ENCODE results near the gene ATP8A1. TPM values are rescaled to one million over a fixed set of nuclear protein-coding genes. Genes with fewer than 3 reads are reported as not detected.
A peak's percentile ranks its signal among the peaks of the same experiment; 100 is the strongest.
"Not testable (repeated sequence)": the region's sequence is repeated elsewhere in the genome, so short reads cannot be mapped to it uniquely, and the experiment has no call there.

ATP8A1 gene
- total RNA-seq = 8.6 TPM
- 10 to 100 TPM in 1 of 8 donors, 1 to 10 TPM in 7; 5.0 to 10.4 (median 8.7) TPM for polyA plus RNA-seq (ENCODE audit: insufficient read depth in 1 of 8, insufficient read length in 8 of 8, low replicate concordance in 1 of 8)
- long read RNA-seq, donor 1 = 0 reads
- long read RNA-seq, donor 2, partial matches to known transcripts = 0 of 1 reads
- long read RNA-seq, donor 2, other reads (novel, unspliced or antisense) = 0 of 1 reads
- long read RNA-seq, donor 3 = 0 reads
- long read RNA-seq, donor 4, full-length matches to known transcripts = 1 of 1 reads
- long read RNA-seq, donor 4, partial matches to known transcripts = 0 of 1 reads
- long read RNA-seq, donor 4, other reads (novel, unspliced or antisense) = 0 of 1 reads
- long read RNA-seq, donor 5 = 0 reads
- long read RNA-seq, donor 6 = 0 reads
- long read RNA-seq, donor 7 = 0 reads
- long read RNA-seq, donor 8 = 0 reads
- long read RNA-seq, donor 9 = 0 reads
- long read RNA-seq, donor 10, full-length matches to known transcripts = 2 of 2 reads
- long read RNA-seq, donor 10, partial matches to known transcripts = 0 of 2 reads
- long read RNA-seq, donor 10, other reads (novel, unspliced or antisense) = 0 of 2 reads
- long read RNA-seq, donor 11 = 0 reads

DNA sequence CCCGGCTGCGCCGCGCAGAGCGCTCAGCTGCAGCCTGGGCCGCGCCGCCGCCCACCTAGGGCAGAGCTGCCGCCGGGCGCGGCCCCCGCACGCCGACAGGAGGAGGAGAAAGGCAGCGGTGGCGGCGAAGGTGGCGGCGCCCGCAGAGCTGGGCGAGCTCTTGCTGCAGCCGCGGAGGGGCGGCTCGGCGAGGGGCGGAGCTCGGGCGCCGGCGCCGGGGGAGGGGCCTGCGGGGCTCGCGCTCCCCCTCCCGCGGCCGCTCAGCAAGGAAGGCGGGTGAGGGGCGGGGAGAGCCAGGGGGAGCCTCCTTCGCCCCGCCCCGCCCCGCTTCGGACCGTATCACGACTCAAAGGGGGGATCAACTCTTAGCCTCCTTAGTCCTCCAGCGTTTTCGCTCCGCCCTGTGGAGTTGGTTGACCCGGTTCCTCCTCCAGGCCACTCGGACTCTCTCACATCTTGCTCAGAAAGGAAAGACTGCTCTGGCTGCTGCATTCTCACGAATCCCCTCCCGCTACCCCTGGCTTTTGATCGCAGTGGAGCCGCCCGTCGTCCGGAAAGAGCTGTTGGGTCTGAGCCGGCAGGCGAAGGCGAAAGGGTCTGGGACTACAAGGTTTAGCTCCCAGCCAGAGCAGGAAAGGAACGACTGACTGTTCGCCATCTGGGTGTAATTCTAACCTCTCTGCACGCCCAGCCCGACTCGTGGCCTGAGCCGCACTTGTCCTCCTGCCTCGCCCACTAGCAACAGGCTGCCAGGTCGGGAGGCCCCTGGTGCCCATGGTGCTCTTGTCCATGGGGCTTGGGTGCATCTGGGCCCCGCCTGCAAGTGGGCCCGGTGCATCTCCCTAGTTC is at the start of gene ATP8A1:
TSS of gene ATP8A1 (minus strand) at position 162 of the 849 bp plus-strand sequence. CDS start 232 bp downstream, outside the sequence.
- peaks cover 10% of the 10 kb centered on the region for H3K4me1 ChIP-seq (ENCODE audit: control insufficient read depth, insufficient read depth, low read length)
- WGBS (ENCODE audit: insufficient coverage) = 0% methylated on average over 66 of the region's 74 CpGs
- no peaks in the 10 kb centered on the region for H3K9me3 ChIP-seq (replicated peaks; ENCODE audit: control insufficient read depth, low read depth, low read length)
- peak; percentile 97 for DNase-seq
- H3K27me3 ChIP-seq (ENCODE audit: control insufficient read depth, insufficient read depth, low read length) = no peaks in the 10 kb centered on the region
- H3K4me3 ChIP-seq (ENCODE audit: low read length) = peak within 1 kb of the TSS; percentile 73
- H3K36me3 ChIP-seq (ENCODE audit: control insufficient read depth, insufficient read depth, low read length) = no peaks in the 10 kb centered on the region
- H3K27ac ChIP-seq (ENCODE audit: low read length) = peak within 1 kb of the TSS; percentile 86

DNA sequence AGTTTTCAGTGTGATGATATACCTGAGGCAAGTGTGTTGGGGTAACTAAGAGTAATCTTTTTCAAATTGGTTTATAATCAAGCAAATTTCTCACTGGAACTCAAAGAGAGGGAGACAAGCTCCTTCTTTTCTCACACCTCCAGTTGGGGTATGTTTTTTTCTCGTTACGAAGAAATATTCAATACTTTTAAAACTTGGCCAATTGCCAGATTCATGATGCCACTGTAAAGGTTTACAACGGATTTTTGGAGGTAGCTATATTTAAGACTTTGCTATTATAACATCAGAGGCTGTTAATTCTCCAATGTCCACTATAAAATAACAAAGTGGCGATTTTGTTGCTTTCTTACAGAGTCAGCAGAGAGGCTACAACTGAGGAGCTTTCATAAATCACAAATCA is 49.2 kb upstream of the ATP8A1 start:
- DNase-seq = no peak
- Histone ChIP-seq H3K36me3 (ENCODE audit: control insufficient read depth, insufficient read depth, low read length) (no peaks in the 10 kb centered on the region), H3K27ac (ENCODE audit: low read length) (no peak overlapping the region), H3K4me1 (ENCODE audit: control insufficient read depth, insufficient read depth, low read length) (no peaks in the 10 kb centered on the region), H3K4me3 (ENCODE audit: low read length) (no peak overlapping the region), H3K27me3 (ENCODE audit: control insufficient read depth, insufficient read depth, low read length) (no peaks in the 10 kb centered on the region), H3K9me3 (replicated peaks; ENCODE audit: control insufficient read depth, low read depth, low read length) (no peaks in the 10 kb centered on the region)
- no CpG with 5 or more reads among the region's 4 CpGs for WGBS (ENCODE audit: insufficient coverage)

DNA sequence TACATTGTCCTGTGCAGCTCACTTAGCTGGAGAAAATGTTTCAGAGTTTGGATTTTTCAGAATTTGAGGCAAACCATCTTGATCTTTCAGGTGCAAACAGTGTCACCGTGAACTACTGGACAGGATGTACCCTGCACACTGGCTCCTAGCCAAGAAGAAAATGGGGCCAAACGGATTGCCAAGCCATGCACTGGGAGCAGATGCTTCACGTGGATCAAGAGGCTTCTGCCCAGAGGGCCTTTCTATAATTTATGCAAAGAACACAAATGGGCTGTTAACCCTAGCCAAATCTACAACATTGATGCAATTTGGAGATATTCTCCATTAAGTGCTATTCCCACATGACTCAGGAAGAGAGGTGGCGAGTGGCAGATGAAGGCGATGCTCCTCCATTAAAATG is 46.9 kb upstream of the ATP8A1 start:
- DNase-seq = no peak
- Histone ChIP-seq H3K4me1 (ENCODE audit: control insufficient read depth, insufficient read depth, low read length) (no peaks in the 10 kb centered on the region), H3K27ac (ENCODE audit: low read length) (no peak overlapping the region), H3K9me3 (replicated peaks; ENCODE audit: control insufficient read depth, low read depth, low read length) (no peaks in the 10 kb centered on the region), H3K27me3 (ENCODE audit: control insufficient read depth, insufficient read depth, low read length) (no peaks in the 10 kb centered on the region), H3K4me3 (ENCODE audit: low read length) (no peak overlapping the region), H3K36me3 (ENCODE audit: control insufficient read depth, insufficient read depth, low read length) (no peaks in the 10 kb centered on the region)
- WGBS (ENCODE audit: insufficient coverage) = 66% methylated on average over 4 of the region's 5 CpGs

DNA sequence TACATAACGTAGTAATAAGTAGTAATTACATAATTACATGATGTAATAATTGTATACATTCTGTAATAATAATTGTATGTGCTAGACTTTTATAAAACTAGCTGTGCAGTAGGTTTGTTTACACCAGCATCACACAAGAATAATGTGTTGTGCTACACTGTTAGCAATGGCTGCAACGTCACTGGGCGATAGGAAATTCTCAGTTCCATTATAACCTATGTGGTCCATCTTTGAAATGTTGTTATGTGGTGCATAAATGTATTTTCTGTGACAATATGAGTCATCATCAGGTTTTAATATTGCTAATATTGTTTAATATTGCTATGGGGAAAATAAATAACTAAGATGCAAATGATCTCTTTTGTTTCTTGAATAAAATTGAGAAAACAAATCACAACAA is 46.0 kb upstream of the ATP8A1 start:
- Histone ChIP-seq H3K27me3 (ENCODE audit: control insufficient read depth, insufficient read depth, low read length) (no peaks in the 10 kb centered on the region), H3K27ac (ENCODE audit: low read length) (no peak overlapping the region), H3K4me3 (ENCODE audit: low read length) (no peak overlapping the region), H3K36me3 (ENCODE audit: control insufficient read depth, insufficient read depth, low read length) (no peaks in the 10 kb centered on the region), H3K4me1 (ENCODE audit: control insufficient read depth, insufficient read depth, low read length) (no peaks in the 10 kb centered on the region), H3K9me3 (replicated peaks; ENCODE audit: control insufficient read depth, low read depth, low read length) (no peaks in the 10 kb centered on the region)
- WGBS (ENCODE audit: insufficient coverage) = no CpG with 5 or more reads among the region's 3 CpGs
- DNase-seq = no peak

DNA sequence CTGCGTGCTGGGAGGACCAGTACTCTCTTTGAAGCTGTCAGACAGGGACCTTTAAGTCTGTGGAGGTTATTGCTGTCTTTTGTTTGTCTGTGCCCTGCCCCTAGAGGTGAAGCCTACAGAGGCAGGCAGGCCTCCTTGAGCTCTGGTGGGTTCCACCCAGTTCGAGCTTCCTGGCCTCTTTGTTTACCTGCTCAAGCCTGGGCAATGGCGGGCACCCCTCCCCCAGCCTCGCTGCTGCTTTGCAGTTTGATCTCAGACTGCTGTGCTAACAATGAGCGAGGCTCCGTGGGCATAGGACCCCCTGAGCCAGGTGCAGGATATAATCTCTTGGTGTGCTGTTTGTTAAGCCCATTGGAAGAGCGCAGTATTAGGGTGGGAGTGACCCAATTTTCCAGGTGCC is 44.9 kb upstream of the ATP8A1 start:
- not testable (repeated sequence) for H3K36me3 ChIP-seq (ENCODE audit: control insufficient read depth, insufficient read depth, low read length); DNase-seq
- 76% methylated on average over 4 of the region's 7 CpGs for whole genome bisulfite sequencing (ENCODE audit: insufficient coverage)

DNA sequence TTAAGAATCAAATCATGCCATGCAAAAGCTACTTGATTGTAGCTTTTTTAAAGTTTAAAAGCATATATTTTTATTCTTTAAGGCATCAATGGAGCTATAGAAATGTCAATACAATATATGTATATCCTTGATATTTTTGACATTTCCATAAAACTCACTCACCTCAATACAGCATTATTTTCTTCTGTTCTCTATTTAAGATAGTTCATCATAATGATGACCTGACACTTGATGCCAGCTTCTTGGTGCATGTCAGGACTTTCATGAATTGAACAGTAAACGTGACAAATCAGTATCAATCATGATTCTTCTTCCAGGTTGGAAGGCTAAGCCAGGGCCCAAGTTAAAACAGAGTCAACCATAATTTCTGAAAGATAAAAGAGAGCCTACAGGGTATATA is 33.6 kb upstream of the ATP8A1 start:
- Histone ChIP-seq H3K9me3 (replicated peaks; ENCODE audit: control insufficient read depth, low read depth, low read length) (no peaks in the 10 kb centered on the region), H3K4me3 (ENCODE audit: low read length) (no peak overlapping the region), H3K36me3 (ENCODE audit: control insufficient read depth, insufficient read depth, low read length) (no peaks in the 10 kb centered on the region), H3K27ac (ENCODE audit: low read length) (no peak overlapping the region), H3K4me1 (ENCODE audit: control insufficient read depth, insufficient read depth, low read length) (no peaks in the 10 kb centered on the region), H3K27me3 (ENCODE audit: control insufficient read depth, insufficient read depth, low read length) (no peaks in the 10 kb centered on the region)
- DNase-seq = no peak
- no CpG with 5 or more reads among the region's 1 CpG for WGBS (ENCODE audit: insufficient coverage)

More for the DNA sequence above, 44.9 kb upstream of the ATP8A1 start:
- not testable (repeated sequence) for H3K9me3 ChIP-seq (replicated peaks; ENCODE audit: control insufficient read depth, low read depth, low read length); H3K4me3 ChIP-seq (ENCODE audit: low read length); H3K4me1 ChIP-seq (ENCODE audit: control insufficient read depth, insufficient read depth, low read length); H3K27ac ChIP-seq (ENCODE audit: low read length); H3K27me3 ChIP-seq (ENCODE audit: control insufficient read depth, insufficient read depth, low read length)

DNA sequence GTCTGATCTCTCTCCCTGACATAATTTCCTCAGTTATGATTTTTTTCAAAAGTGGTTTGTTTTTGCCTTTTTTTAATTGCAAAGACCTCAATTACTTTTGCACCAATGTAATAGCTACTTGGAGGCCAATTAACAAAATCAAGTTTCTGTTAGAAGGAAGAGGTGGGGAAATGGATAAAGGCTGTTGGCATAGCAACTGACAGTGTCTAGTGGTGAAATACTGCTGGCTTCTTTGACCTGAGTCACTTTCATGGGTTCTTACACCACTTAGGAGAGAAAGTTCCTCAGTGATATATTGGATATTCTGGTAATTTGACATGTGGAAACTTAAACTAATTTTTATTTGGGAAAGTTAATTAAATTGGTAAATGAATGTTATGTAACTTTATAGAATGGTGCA is 26.5 kb upstream of the ATP8A1 start:
- no peak overlapping the region for H3K27ac ChIP-seq (ENCODE audit: low read length)
- no peaks in the 10 kb centered on the region for H3K36me3 ChIP-seq (ENCODE audit: control insufficient read depth, insufficient read depth, low read length)
- H3K4me3 ChIP-seq (ENCODE audit: low read length) = no peak overlapping the region
- H3K27me3 ChIP-seq (ENCODE audit: control insufficient read depth, insufficient read depth, low read length) = no peaks in the 10 kb centered on the region
- no peaks in the 10 kb centered on the region for H3K9me3 ChIP-seq (replicated peaks; ENCODE audit: control insufficient read depth, low read depth, low read length)
- no peaks in the 10 kb centered on the region for H3K4me1 ChIP-seq (ENCODE audit: control insufficient read depth, insufficient read depth, low read length)
- no peak for DNase-seq

DNA sequence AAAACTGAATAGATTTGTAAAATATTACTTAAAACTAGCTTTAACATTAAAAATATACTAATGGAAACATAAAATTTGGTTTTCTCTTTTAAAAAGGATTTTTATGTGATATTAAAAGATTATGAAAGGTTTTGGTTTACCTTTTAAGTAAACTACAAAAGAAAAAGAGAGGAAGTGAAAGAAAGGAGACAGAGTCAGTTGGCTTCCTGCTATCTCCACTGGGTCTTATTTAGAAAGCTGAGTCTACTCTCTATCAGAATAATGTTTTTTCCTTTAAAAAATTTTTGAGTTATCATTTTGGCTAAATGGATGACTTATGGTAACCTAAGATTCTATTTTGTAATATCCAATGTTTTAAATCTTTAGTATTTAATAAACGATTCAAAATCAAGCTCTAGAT is 21.6 kb upstream of the ATP8A1 start:
- no CpG with 5 or more reads among the region's 1 CpG for WGBS (ENCODE audit: insufficient coverage)

DNA sequence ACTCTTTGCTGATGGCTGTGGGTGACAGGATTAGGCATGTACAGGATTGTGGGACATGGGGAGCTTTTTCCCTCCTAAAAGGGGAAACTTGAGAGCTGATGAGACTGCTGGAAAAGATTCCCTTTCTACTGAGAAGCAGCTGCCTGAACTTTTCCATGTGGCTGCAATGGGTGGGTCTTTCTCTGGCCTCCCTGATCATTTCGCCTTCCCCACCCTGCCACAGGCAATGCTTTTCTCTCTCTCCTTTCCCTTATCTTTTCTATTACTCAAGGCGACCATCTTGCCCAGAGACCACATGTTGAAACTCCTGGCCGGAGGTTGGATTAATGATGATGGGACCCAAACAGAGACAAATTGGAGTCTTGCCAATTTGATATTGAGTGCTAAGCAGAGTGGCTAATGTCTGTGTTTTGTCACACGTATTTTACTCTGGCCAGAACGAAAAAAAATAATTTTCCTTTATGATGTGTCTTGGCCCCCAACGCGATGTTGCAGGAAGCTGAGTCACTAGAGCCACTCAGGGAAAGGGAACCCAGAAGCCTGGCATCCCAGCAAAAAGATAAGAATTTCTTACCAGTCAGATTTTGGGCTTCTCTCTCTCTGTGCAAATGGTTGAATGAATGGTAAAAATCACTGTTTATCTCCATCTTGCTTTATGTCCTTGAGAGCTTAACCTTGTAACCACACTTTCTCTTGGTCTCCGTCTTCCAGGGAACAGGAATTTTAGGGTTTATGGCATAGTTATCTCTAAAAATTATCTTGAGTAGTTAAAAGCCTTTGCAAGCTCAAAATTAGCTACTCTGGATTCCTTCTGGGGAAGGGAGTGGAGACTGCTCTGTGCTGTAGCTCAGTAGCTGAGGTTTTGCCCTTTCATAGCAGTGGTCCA is 19.4 kb upstream of the ATP8A1 start:
- no peaks in the 10 kb centered on the region for H3K27me3 ChIP-seq (ENCODE audit: control insufficient read depth, insufficient read depth, low read length)
- WGBS (ENCODE audit: insufficient coverage) = 80% methylated on average over 6 of the region's 8 CpGs
- no peaks in the 10 kb centered on the region for H3K36me3 ChIP-seq (ENCODE audit: control insufficient read depth, insufficient read depth, low read length)
- H3K4me1 ChIP-seq (ENCODE audit: control insufficient read depth, insufficient read depth, low read length) = no peaks in the 10 kb centered on the region
- no peak for DNase-seq
- no peak overlapping the region for H3K4me3 ChIP-seq (ENCODE audit: low read length)
- H3K27ac ChIP-seq (ENCODE audit: low read length) = no peak overlapping the region
- H3K9me3 ChIP-seq (replicated peaks; ENCODE audit: control insufficient read depth, low read depth, low read length) = no peaks in the 10 kb centered on the region

More for the DNA sequence above, 21.6 kb upstream of the ATP8A1 start:
- Histone ChIP-seq H3K36me3 (ENCODE audit: control insufficient read depth, insufficient read depth, low read length) (no peaks in the 10 kb centered on the region), H3K27ac (ENCODE audit: low read length) (no peak overlapping the region), H3K4me1 (ENCODE audit: control insufficient read depth, insufficient read depth, low read length) (no peaks in the 10 kb centered on the region), H3K4me3 (ENCODE audit: low read length) (no peak overlapping the region), H3K27me3 (ENCODE audit: control insufficient read depth, insufficient read depth, low read length) (no peaks in the 10 kb centered on the region), H3K9me3 (replicated peaks; ENCODE audit: control insufficient read depth, low read depth, low read length) (no peaks in the 10 kb centered on the region)
- DNase-seq = no peak
